Ramos (cell line): ENCODE measurements around the gene MYOF.
"Not testable (repeated sequence)": the region's sequence is repeated elsewhere in the genome, so short reads cannot be mapped to it uniquely, and the experiment has no call there.

Experiments used
- in situ Hi-C: fragments of 300-500 bp; cut with MboI; formaldehyde crosslinking; loops from one replicate; pipeline ENCODE4 v1.14.3; 2022; ENCODE audit warnings: low sequenced_read_pairs; ENCODE audit not compliant: unreplicated experiment

Gene MYOF

GRCh38 chr10:93368210-93368609 is 113.9 kb downstream of the MYOF start:
- in situ Hi-C loops, result no loop called here

- in situ Hi-C loops, result no loop called here
Observed at GRCh38 chr10:93367664-93368063, 114.5 kb downstream of the MYOF start.

GRCh38 chr10:93364966-93365365 is 117.2 kb downstream of the MYOF start:
- in situ Hi-C loops, result no loop called here

GRCh38 chr10:93363891-93364648 is 118.1 kb downstream of the MYOF start:
- in situ Hi-C loops, result no loop called here

- in situ Hi-C loops, result not testable (repeated sequence)
Observed at GRCh38 chr10:93358398-93358797, 123.7 kb downstream of the MYOF start.

GRCh38 chr10:93357680-93358079 is 124.5 kb downstream of the MYOF start:
- in situ Hi-C loops, result no loop called here

GRCh38 chr10:93356516-93356915 is 125.6 kb downstream of the MYOF start:
- in situ Hi-C loops, result no loop called here

- in situ Hi-C loops, result loop anchor here (5.0 kb wide), 1 partner anchor 271 kb away; no protein-coding TSS in a partner anchor
Observed at GRCh38 chr10:93352638-93353383, 129.3 kb downstream of the MYOF start.

- in situ Hi-C loops, result no loop called here
Observed at GRCh38 chr10:93346694-93347093, 135.4 kb downstream of the MYOF start.

- in situ Hi-C loops, result no loop called here
Observed at GRCh38 chr10:93346108-93346507, 136.0 kb downstream of the MYOF start.

- in situ Hi-C loops, result no loop called here
Observed at GRCh38 chr10:93344691-93345090, 137.4 kb downstream of the MYOF start.

- in situ Hi-C loops, result no loop called here
Observed at GRCh38 chr10:93342921-93343320, 139.2 kb downstream of the MYOF start.

GRCh38 chr10:93342366-93342765 is 139.8 kb downstream of the MYOF start:
- in situ Hi-C loops, result no loop called here

- in situ Hi-C loops, result no loop called here
Observed at GRCh38 chr10:93337309-93337721, 144.8 kb downstream of the MYOF start.

- in situ Hi-C loops, result no loop called here
Observed at GRCh38 chr10:93336678-93337077, 145.5 kb downstream of the MYOF start.

GRCh38 chr10:93336110-93336509 is 146.0 kb downstream of the MYOF start:
- in situ Hi-C loops, result no loop called here

- in situ Hi-C loops, result no loop called here
Observed at GRCh38 chr10:93334901-93335327, 147.2 kb downstream of the MYOF start.

GRCh38 chr10:93334181-93334580 is 148.0 kb downstream of the MYOF start:
- in situ Hi-C loops, result no loop called here

- in situ Hi-C loops, result no loop called here
Observed at GRCh38 chr10:93333278-93333978, 148.7 kb downstream of the MYOF start.

- in situ Hi-C loops, result no loop called here
Observed at GRCh38 chr10:93330824-93331223, 151.3 kb downstream of the MYOF start.

GRCh38 chr10:93319896-93320295 is 162.2 kb downstream of the MYOF start:
- in situ Hi-C loops, result no loop called here
